HCT116 (cell line): Measurements from ENCODE around the gene SYNE3. TPM values are rescaled to one million over a fixed set of nuclear protein-coding genes. Genes with fewer than 3 reads are reported as not detected.

Source experiments
- ATAC-seq: fragments of 200-7000 bp; cut with Tn5 transposase; 2 replicates; pipeline ENCODE4 v1.9.1; 2020; ENCODE audit warnings: mild to moderate bottlenecking, moderate library complexity
- BruUV-seq: library from RNA; stranded (reverse); fragments of 400-500 nt; replicated peaks from 2 replicates; lab custom pipeline; 2021; lab: Mats Ljungman, UMichigan
- CTCF ChIA-PET: fragments of 300-600 bp; sonication (Branson Sonifier 250); formaldehyde crosslinking; loops from one replicate; lab custom pipeline; 2021; ENCODE audit warnings: antibody characterized with exemption; lab: Charles Lee
- POLR2A ChIA-PET: fragments of 300-600, 350-600 bp; sonication (Branson Sonifier 250); formaldehyde crosslinking; loops from one replicate; lab custom pipeline; 2021; ENCODE audit warnings: antibody characterized with exemption; lab: Charles Lee
- RAD21 ChIA-PET, 2 experiments: fragments of 300-600 bp; sonication (Branson Sonifier 250); formaldehyde crosslinking; loops; one replicate each; lab custom pipeline; 2023; ENCODE audit warnings: low total read pairs in 2 of 2; ENCODE audit not compliant: uncharacterized antibody in 2 of 2, unreplicated experiment in 2 of 2, low non-redundant PET in 1 of 2; lab: Charles Lee
- DNase-seq: peaks from one replicate; pipeline ENCODE4 v3.0.0-alpha.2; 2010; ENCODE audit warnings: low read depth, low spot score
- H2AFZ ChIP-seq: fragments of 200-600 bp; shearing (Covaris generic), sonication (generic); 2 replicates; pipeline ENCODE4 v1.6.1; 2017; ENCODE audit warnings: low read depth, mixed run types, mixed read lengths, antibody characterized with exemption, low read length; ENCODE audit not compliant: poor library complexity, severe bottlenecking
- H3K27ac ChIP-seq: 2 replicates; pipeline ENCODE4 v1.5.1; 2012; ENCODE audit warnings: low read depth, low read length
- H3K27me3 ChIP-seq: fragments of 200-600 bp; sonication (generic); 2 replicates; pipeline ENCODE4 v1.6.1; 2016; ENCODE audit warnings: mixed run types, low read length, mixed read lengths; ENCODE audit not compliant: insufficient read depth
- H3K36me3 ChIP-seq, 2 experiments: fragments of 200-500 bp in 1 of 2; fragments of 200-600 bp in 1 of 2; sonication (Bioruptor generic) in 1 of 2; sonication (generic) in 1 of 2; 2 replicates each; pipeline versions ENCODE4 v1.5.1 to v1.6.1; 2014 to 2016; ENCODE audit warnings: low read length in 2 of 2, inconsistent platforms in 1 of 2, mixed read lengths in 1 of 2, mixed run types in 1 of 2; ENCODE audit not compliant: insufficient read depth in 2 of 2, control insufficient read depth in 1 of 2
- H3K4me1 ChIP-seq, 2 experiments: fragments of 200-600 bp in 1 of 2; sonication (generic) in 1 of 2; 2 replicates each; pipeline versions ENCODE4 v1.5.1 to v1.6.1; 2012 to 2017; ENCODE audit warnings: low read length in 2 of 2, inconsistent platforms in 1 of 2, mild to moderate bottlenecking in 1 of 2, mixed read lengths in 1 of 2, mixed run types in 1 of 2, moderate library complexity in 1 of 2; ENCODE audit not compliant: insufficient read depth in 2 of 2, control insufficient read depth in 1 of 2
- H3K4me2 ChIP-seq: fragments of 200-600 bp; sonication (generic); 2 replicates; pipeline ENCODE4 v1.6.1; 2017; ENCODE audit warnings: mixed run types, low read length, mixed read lengths
- H3K4me3 ChIP-seq, 2 experiments: fragments of 200-600 bp in 1 of 2; sonication (generic) in 1 of 2; replicated peaks in 1 of 2; 2 replicates each; pipeline ENCODE4 v1.5.1; 2011 to 2016; ENCODE audit warnings: low read length in 2 of 2, control low read depth in 1 of 2, low read depth in 1 of 2, mild to moderate bottlenecking in 1 of 2, mixed read lengths in 1 of 2, mixed run types in 1 of 2
- H3K79me2 ChIP-seq: fragments of 200-600 bp; sonication (generic); 2 replicates; pipeline ENCODE4 v1.6.1; 2017; ENCODE audit warnings: mild to moderate bottlenecking, mixed run types, low read length, moderate library complexity, mixed read lengths; ENCODE audit not compliant: insufficient read depth
- H3K9ac ChIP-seq: fragments of 200-600 bp; sonication (generic); 2 replicates; pipeline ENCODE4 v1.6.1; 2016; ENCODE audit warnings: low read length, mixed read lengths
- H3K9me2 ChIP-seq: fragments of 200-600 bp; sonication (generic), shearing (Covaris generic); 2 replicates; pipeline ENCODE4 v1.6.1; 2017; ENCODE audit warnings: mixed run types, mild to moderate bottlenecking, moderate library complexity; ENCODE audit not compliant: insufficient read depth
- H3K9me3 ChIP-seq, 2 experiments: fragments of 200-500 bp in 1 of 2; fragments of 200-600 bp in 1 of 2; sonication (Bioruptor generic) in 1 of 2; sonication (generic) in 1 of 2; 2 replicates each; pipeline ENCODE4 v1.6.1; 2014 to 2017; ENCODE audit warnings: low read length in 2 of 2, mixed read lengths in 2 of 2, inconsistent platforms in 1 of 2, low read depth in 1 of 2, mild to moderate bottlenecking in 1 of 2, mixed run types in 1 of 2, moderate library complexity in 1 of 2; ENCODE audit not compliant: control insufficient read depth in 1 of 2, insufficient read depth in 1 of 2
- H4K20me1 ChIP-seq: fragments of 200-600 bp; sonication (generic), shearing (Covaris generic); 2 replicates; pipeline ENCODE4 v1.6.1; 2017; ENCODE audit warnings: mixed run types, mild to moderate bottlenecking, moderate library complexity; ENCODE audit not compliant: insufficient read depth
- ATF3 ChIP-seq: IDR thresholded peaks from 2 replicates; pipeline ENCODE4 v1.6.1; 2012
- CEBPB ChIP-seq: IDR thresholded peaks from 2 replicates; pipeline ENCODE4 v1.6.1; 2012; ENCODE audit warnings: low read depth
- ELF1 ChIP-seq: IDR thresholded peaks from 2 replicates; pipeline ENCODE4 v1.6.1; 2012; ENCODE audit warnings: low read depth, borderline replicate concordance
- EZH2 ChIP-seq: fragments of 200-600 bp; sonication (generic); IDR thresholded peaks from 2 replicates; pipeline ENCODE4 v1.6.1; 2017; ENCODE audit warnings: antibody characterized with exemption, mixed run types
- EZH2phosphoT487 ChIP-seq: fragments of 200-600 bp; IDR thresholded peaks from 2 replicates; pipeline ENCODE4 v1.6.1; 2018; ENCODE audit warnings: antibody characterized with exemption, borderline replicate concordance
- JUND ChIP-seq: IDR thresholded peaks from 2 replicates; pipeline ENCODE4 v1.6.1; 2012
- MAX ChIP-seq: IDR thresholded peaks from 2 replicates; pipeline ENCODE4 v1.6.1; 2012
- REST ChIP-seq: IDR thresholded peaks from 2 replicates; pipeline ENCODE4 v1.6.1; 2012; ENCODE audit warnings: low read depth
- SP1 ChIP-seq: IDR thresholded peaks from 2 replicates; pipeline ENCODE4 v1.6.1; 2012; ENCODE audit warnings: low read depth
- SRF ChIP-seq: IDR thresholded peaks from 2 replicates; pipeline ENCODE4 v1.6.1; 2012; ENCODE audit warnings: low read depth
- YY1 ChIP-seq: IDR thresholded peaks from 2 replicates; pipeline ENCODE4 v1.6.1; 2011; ENCODE audit warnings: low read length, low read depth, moderate library complexity, mild to moderate bottlenecking; ENCODE audit not compliant: insufficient replicate concordance; ENCODE audit errors: extremely low read depth
- ZBTB33 ChIP-seq: IDR thresholded peaks from 2 replicates; pipeline ENCODE4 v1.6.1; 2011; ENCODE audit warnings: mild to moderate bottlenecking, low read length, moderate library complexity; ENCODE audit not compliant: insufficient replicate concordance; ENCODE audit errors: extremely low read depth
- intact Hi-C: fragments of 100-400 bp; cut with micrococcal nuclease; formaldehyde crosslinking; loops from 2 replicates; pipeline ENCODE4 v1.10.0; 2022
- total RNA-seq: library from RNA; stranded (reverse); gene quantifications from one replicate; pipeline ENCODE4 v1.2.1, GENCODE V29; 2021; ENCODE audit not compliant: unreplicated experiment

Gene SYNE3
- total RNA-seq, 1 experiment from 2014 or later: 3.6 TPM

- Histone ChIP-seq H3K4me3 (no peak overlapping the region), H3K36me3 (no peaks in the 10 kb centered on the region), H3K9me2 (no peaks in the 10 kb centered on the region), H3K4me1 (peaks cover 0 to 15% of the 10 kb centered on the region in 2 experiments; a peak in 2 of 4 replicates), H3K9ac (no peak overlapping the region), H3K27ac (no peak overlapping the region), H3K79me2 (no peaks in the 10 kb centered on the region), H3K4me2 (no peak overlapping the region), H4K20me1 (no peaks in the 10 kb centered on the region), H3K9me3 (no peaks in the 10 kb centered on the region), H2AFZ (no peak overlapping the region), H3K27me3 (no peaks in the 10 kb centered on the region)
- no TSS peak for BruUV-seq
- intact Hi-C loops: no loop called here
- TF ChIP-seq ELF1 (no peak), ZBTB33 (no peak), EZH2 (no peak), CEBPB (no peak), ATF3 (no peak)
- ChIA-PET RAD21 (no interaction called here), POLR2A (no interaction called here), CTCF (interaction anchor here (1.7 kb wide), 1 partner anchor 55 kb away, joined by 5 read pairs; no protein-coding TSS in a partner anchor)
- ATAC-seq (no peak), DNase-seq (no peak)
These were observed 18.9 kb downstream of the SYNE3 start for GRCh38 chr14:95497561-95498011.

GRCh38 chr14:95496690-95497259, 19.7 kb downstream of the SYNE3 start:
- Histone ChIP-seq H3K79me2 (no peaks in the 10 kb centered on the region), H2AFZ (no peak overlapping the region), H3K27me3 (no peaks in the 10 kb centered on the region), H3K4me3 (no peak overlapping the region), H3K9me3 (no peaks in the 10 kb centered on the region), H3K27ac (no peak overlapping the region), H3K36me3 (no peaks in the 10 kb centered on the region), H3K4me1 (peaks cover 0 to 15% of the 10 kb centered on the region in 2 experiments; a peak in 2 of 4 replicates), H3K9me2 (no peaks in the 10 kb centered on the region), H4K20me1 (no peaks in the 10 kb centered on the region), H3K9ac (no peak overlapping the region), H3K4me2 (no peak overlapping the region)
- RAD21 ChIA-PET: no interaction called here
- DNase-seq (no peak), ATAC-seq (no peak)
- POLR2A ChIA-PET: no interaction called here
- BruUV-seq: no TSS peak
- intact Hi-C loops: no loop called here
- CTCF ChIA-PET: interaction anchor here (1.7 kb wide), 1 partner anchor 54 kb away, joined by 5 read pairs; no protein-coding TSS in a partner anchor
- TF ChIP-seq REST (no peak), ELF1 (no peak), JUND (no peak), SP1 (no peak), YY1 (no peak), EZH2phosphoT487 (no peak), EZH2 (no peak), CEBPB (no peak), MAX (no peak), SRF (no peak)
